Prostate gland (tissue), 2 donors: ENCODE results near the gene C2CD4D.

Experiments
- CTCF ChIP-seq, 4 experiments: fragments of 200-600 bp in 2 of 4; fragments of 450-650 bp in 2 of 4; sonication (generic) in 2 of 4; IDR thresholded peaks; 1 replicate in 3 of 4; 2 replicates in 1 of 4; pipeline ENCODE4 v1.5.1; 2016 to 2019; ENCODE audit warnings: antibody characterized with exemption in 4 of 4, mild to moderate bottlenecking in 2 of 4, moderate library complexity in 2 of 4
- POLR2A ChIP-seq: fragments of 450-650 bp; IDR thresholded peaks from one replicate; pipeline ENCODE4 v1.6.1; 2016; ENCODE audit warnings: antibody characterized with exemption, mild to moderate bottlenecking
- POLR2AphosphoS5 ChIP-seq: sonication (generic); formaldehyde crosslinking; IDR thresholded peaks from one replicate; pipeline ENCODE4 v1.6.1; 2017; ENCODE audit warnings: antibody characterized with exemption

DNA sequence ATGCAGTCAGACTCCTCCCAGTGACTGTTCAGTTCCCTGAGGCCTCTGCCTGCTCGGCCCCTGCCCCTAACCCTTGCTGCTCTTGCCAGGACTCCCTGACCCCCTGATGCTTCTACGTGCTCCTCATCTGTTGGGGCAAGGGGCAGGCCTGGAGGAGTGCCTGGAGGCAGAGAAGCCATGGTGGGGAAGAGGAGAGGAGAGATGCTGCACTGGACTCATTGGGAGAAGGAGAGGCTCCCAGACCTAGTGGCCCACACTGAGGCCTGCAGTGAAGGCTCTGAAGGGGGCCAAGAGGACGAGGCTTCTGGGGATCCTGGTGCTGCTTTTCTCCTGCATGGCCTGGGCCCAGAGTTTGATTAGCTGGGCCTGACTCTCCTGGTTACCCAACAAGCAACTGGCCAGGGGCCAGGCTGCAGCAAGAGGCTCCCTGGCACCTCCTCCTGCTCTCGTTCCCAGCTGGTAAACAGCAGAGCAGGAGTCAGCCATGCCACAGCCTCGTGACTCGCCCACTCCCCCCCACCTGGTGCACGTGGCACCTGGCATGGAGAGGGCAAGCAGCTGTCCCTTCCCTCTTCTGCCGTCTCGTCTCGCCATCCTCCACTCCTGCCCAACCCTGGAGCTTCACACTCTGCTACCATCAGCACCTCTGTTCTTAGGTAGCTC lies 7.2 kb downstream of the C2CD4D start:
- TF ChIP-seq CTCF (IDR thresholded peaks at IDR 0.05) (no peak), POLR2A (no peak), POLR2AphosphoS5 (peak; percentile 98)
